H1 (cell line): ENCODE measurements around the gene TLE3. TPM values are rescaled to one million over a fixed set of nuclear protein-coding genes. Genes with fewer than 3 reads are reported as not detected.

Experiments used
- CTCF ChIA-PET: fragments of 300-600 bp; sonication (Branson Sonifier 250); formaldehyde crosslinking; loops from one replicate; lab custom pipeline; 2021; ENCODE audit not compliant: partially characterized antibody; lab: Charles Lee
- POLR2A ChIA-PET: fragments of 300-600 bp; sonication (Branson Sonifier 250); formaldehyde crosslinking; loops from one replicate; lab custom pipeline; 2021; ENCODE audit warnings: inconsistent platforms; ENCODE audit not compliant: partially characterized antibody; lab: Charles Lee
- DNase-seq, 2 experiments: peaks; one replicate each; pipeline versions ENCODE4 v3.0.0 to v3.0.0-alpha.2; 2010 to 2022; ENCODE audit warnings: low spot score in 2 of 2, low read depth in 1 of 2, mixed read lengths in 1 of 2
- FAIRE-seq: peaks from 2 replicates; lab custom pipeline; 2011; peaks lifted over from hg19 to GRCh38; lab: Jason Lieb, UNC
- H2AFZ ChIP-seq: 2 replicates; pipeline ENCODE4 v1.8.1; 2012; ENCODE audit warnings: low read length, inconsistent platforms
- H2AK5ac ChIP-seq: 2 replicates; pipeline ENCODE4 v1.6.1; 2013; ENCODE audit warnings: low read depth, low read length
- H2BK120ac ChIP-seq: replicated peaks from 2 replicates; pipeline ENCODE3; 2013; ENCODE audit warnings: low read depth, low read length, inconsistent platforms
- H2BK12ac ChIP-seq: 2 replicates; pipeline ENCODE4 v1.6.1; 2013; ENCODE audit warnings: low read depth, low read length
- H2BK15ac ChIP-seq: 2 replicates; pipeline ENCODE4 v1.6.1; 2013; ENCODE audit warnings: low read length
- H2BK20ac ChIP-seq: 2 replicates; pipeline ENCODE4 v1.6.1; 2013; ENCODE audit warnings: low read length
- H2BK5ac ChIP-seq: 2 replicates; pipeline ENCODE4 v1.6.1; 2013; ENCODE audit warnings: low read depth, low read length
- H3K14ac ChIP-seq: 2 replicates; pipeline ENCODE4 v1.6.1; 2013; ENCODE audit warnings: inconsistent platforms; ENCODE audit not compliant: insufficient read length
- H3K18ac ChIP-seq: 2 replicates; pipeline ENCODE4 v1.6.1; 2013; ENCODE audit warnings: low read length; ENCODE audit errors: extremely low read depth
- H3K23ac ChIP-seq: 2 replicates; pipeline ENCODE4 v1.6.1; 2013; ENCODE audit warnings: inconsistent platforms; ENCODE audit not compliant: insufficient read length
- H3K23me2 ChIP-seq: 2 replicates; pipeline ENCODE4 v1.6.1; 2013; ENCODE audit warnings: low read depth, low read length
- H3K27ac ChIP-seq: 2 replicates; pipeline ENCODE4 v1.6.1; 2011; ENCODE audit warnings: low read depth, low read length, inconsistent platforms
- H3K27me3 ChIP-seq, 4 experiments: replicated peaks in 1 of 4; 1 replicate in 1 of 4; 2 replicates in 3 of 4; pipeline versions ENCODE4 v1.6.1 to v1.8.1; 2011 to 2013; ENCODE audit warnings: low read length in 3 of 4, mild to moderate bottlenecking in 3 of 4, inconsistent platforms in 2 of 4, mixed read lengths in 2 of 4, moderate library complexity in 1 of 4; ENCODE audit not compliant: control insufficient read depth in 3 of 4, insufficient read depth in 3 of 4; ENCODE audit errors: extremely low read depth in 1 of 4
- H3K36me3 ChIP-seq, 4 experiments: 2 replicates each; pipeline versions ENCODE4 v1.6.1 to v1.8.1; 2011 to 2013; ENCODE audit warnings: mild to moderate bottlenecking in 4 of 4, low read length in 3 of 4, moderate library complexity in 2 of 4, control low read depth in 1 of 4, inconsistent platforms in 1 of 4; ENCODE audit not compliant: insufficient read depth in 4 of 4, control insufficient read depth in 2 of 4
- H3K4ac ChIP-seq: replicated peaks from 2 replicates; pipeline ENCODE3; 2013; ENCODE audit warnings: low read length, low read depth, mixed read lengths, inconsistent platforms; ENCODE audit not compliant: insufficient read length
- H3K4me1 ChIP-seq, 4 experiments: replicated peaks in 1 of 4; 1 replicate in 1 of 4; 2 replicates in 3 of 4; pipeline versions ENCODE4 v1.6.1 to v1.8.1; 2011 to 2013; ENCODE audit warnings: low read length in 3 of 4, inconsistent platforms in 2 of 4, mixed read lengths in 1 of 4; ENCODE audit not compliant: insufficient read depth in 4 of 4, control insufficient read depth in 3 of 4
- H3K4me2 ChIP-seq, 2 experiments: 2 replicates each; pipeline versions ENCODE4 v1.6.1 to v1.8.1; 2011 to 2013; ENCODE audit warnings: low read depth in 2 of 2, low read length in 2 of 2, control low read depth in 1 of 2, inconsistent platforms in 1 of 2, mild to moderate bottlenecking in 1 of 2; ENCODE audit not compliant: insufficient read depth in 1 of 2
- H3K4me3 ChIP-seq, 4 experiments: fragments of 200-600, 300-600 bp in 1 of 4; sonication (generic), shearing (Covaris generic), sonication (Bioruptor Twin) in 1 of 4; 2 replicates each; pipeline versions ENCODE4 v1.5.1 to v1.8.1; 2011 to 2016; ENCODE audit warnings: low read length in 4 of 4, low read depth in 3 of 4, control low read depth in 2 of 4, inconsistent platforms in 2 of 4, mild to moderate bottlenecking in 2 of 4, mixed read lengths in 1 of 4, moderate library complexity in 1 of 4; ENCODE audit not compliant: insufficient read depth in 2 of 4; ENCODE audit errors: extremely low read depth in 1 of 4
- H3K56ac ChIP-seq: replicated peaks from 2 replicates; pipeline ENCODE3; 2013; ENCODE audit warnings: low read depth, mild to moderate bottlenecking, mixed read lengths, low read length, inconsistent platforms; ENCODE audit not compliant: insufficient read length
- H3K79me1 ChIP-seq: 2 replicates; pipeline ENCODE4 v1.6.1; 2013; ENCODE audit warnings: low read depth, low read length, control low read depth
- H3K79me2 ChIP-seq, 2 experiments: 2 replicates each; pipeline versions ENCODE4 v1.6.1 to v1.8.1; 2012 to 2013; ENCODE audit warnings: low read length in 2 of 2, mild to moderate bottlenecking in 2 of 2, inconsistent platforms in 1 of 2; ENCODE audit not compliant: insufficient read depth in 2 of 2, control insufficient read depth in 1 of 2
- H3K9ac ChIP-seq, 4 experiments: replicated peaks in 1 of 4; 1 replicate in 1 of 4; 2 replicates in 3 of 4; pipeline versions ENCODE4 v1.6.1 to v1.8.1; 2011 to 2013; ENCODE audit warnings: low read depth in 3 of 4, low read length in 3 of 4, control low read depth in 2 of 4, mild to moderate bottlenecking in 2 of 4, moderate library complexity in 2 of 4, inconsistent platforms in 1 of 4; ENCODE audit errors: extremely low read depth in 1 of 4
- H3K9me3 ChIP-seq, 2 experiments: 2 replicates each; pipeline versions ENCODE4 v1.6.1 to v1.8.1; 2012 to 2013; ENCODE audit warnings: mild to moderate bottlenecking in 2 of 2, moderate library complexity in 2 of 2, control low read depth in 1 of 2, inconsistent platforms in 1 of 2, low read depth in 1 of 2, low read length in 1 of 2, mixed read lengths in 1 of 2; ENCODE audit not compliant: insufficient read depth in 2 of 2
- H4K20me1 ChIP-seq, 2 experiments: replicated peaks in 1 of 2; 2 replicates each; pipeline versions ENCODE3 to v1.8.1; 2011 to 2013; ENCODE audit warnings: inconsistent platforms in 2 of 2, low read length in 2 of 2, mild to moderate bottlenecking in 1 of 2; ENCODE audit not compliant: insufficient read depth in 2 of 2, control insufficient read depth in 1 of 2
- H4K5ac ChIP-seq: 2 replicates; pipeline ENCODE4 v1.6.1; 2013; ENCODE audit warnings: low read length, low read depth, mixed read lengths, inconsistent platforms; ENCODE audit not compliant: insufficient read length
- H4K8ac ChIP-seq: 2 replicates; pipeline ENCODE4 v1.8.0; 2013; ENCODE audit warnings: mild to moderate bottlenecking, moderate library complexity, low read length, inconsistent platforms; ENCODE audit not compliant: insufficient read depth; ENCODE audit errors: extremely low read depth
- H4K91ac ChIP-seq: replicated peaks from 2 replicates; pipeline ENCODE3; 2013; ENCODE audit warnings: low read length, mixed read lengths, inconsistent platforms; ENCODE audit not compliant: insufficient read length
- CBX5 ChIP-seq: fragments of 300-800, 300-1000 bp; sonication (generic); IDR thresholded peaks from 2 replicates; pipeline ENCODE4 v1.7.1; 2016; ENCODE audit warnings: antibody characterized with exemption, low read length, low read depth
- CHD1 ChIP-seq: IDR thresholded peaks from 2 replicates; pipeline ENCODE4 v1.6.1; 2012; ENCODE audit warnings: low read depth, low read length, improper control_type of control experiment
- CREB1 ChIP-seq: IDR thresholded peaks from 2 replicates; pipeline ENCODE4 v1.6.1; 2012; ENCODE audit warnings: inconsistent platforms
- GABPA ChIP-seq: IDR thresholded peaks from 2 replicates; pipeline ENCODE4 v1.6.1; 2011; ENCODE audit warnings: mild to moderate bottlenecking, low read length, moderate library complexity, borderline replicate concordance; ENCODE audit not compliant: insufficient read depth
- JUND ChIP-seq: IDR thresholded peaks from 2 replicates; pipeline ENCODE4 v1.6.1; 2011; ENCODE audit warnings: mild to moderate bottlenecking, improper control_type of control experiment, low read length
- MAX ChIP-seq: IDR thresholded peaks from 2 replicates; pipeline ENCODE4 v1.6.1; 2012; ENCODE audit warnings: inconsistent platforms
- NRF1 ChIP-seq: IDR thresholded peaks from 2 replicates; pipeline ENCODE4 v1.6.1; 2011; ENCODE audit warnings: mild to moderate bottlenecking, low read depth, low read length, improper control_type of control experiment
- RXRA ChIP-seq: IDR thresholded peaks from 2 replicates; pipeline ENCODE4 v1.6.1; 2011; ENCODE audit warnings: low read depth, mild to moderate bottlenecking, low read length, moderate library complexity; ENCODE audit not compliant: insufficient read depth
- SIN3A ChIP-seq, 2 experiments: IDR thresholded peaks in 1 of 2; conservative IDR thresholded peaks in 1 of 2; 2 replicates each; pipeline ENCODE4 v1.6.1; 2011 to 2012; ENCODE audit warnings: low read length in 2 of 2, improper control_type of control experiment in 1 of 2, low read depth in 1 of 2, mild to moderate bottlenecking in 1 of 2
- SIRT6 ChIP-seq: IDR thresholded peaks from one replicate; pipeline ENCODE4 v1.7.1; 2012; ENCODE audit warnings: low read length, inconsistent platforms
- SIX5 ChIP-seq: IDR thresholded peaks from 2 replicates; pipeline ENCODE4 v1.6.1; 2011; ENCODE audit warnings: mild to moderate bottlenecking, low read depth, low read length
- SP2 ChIP-seq: IDR thresholded peaks from 2 replicates; pipeline ENCODE4 v1.6.1; 2012; ENCODE audit warnings: mild to moderate bottlenecking, low read length, inconsistent platforms
- SP4 ChIP-seq: IDR thresholded peaks from 2 replicates; pipeline ENCODE4 v1.6.1; 2012; ENCODE audit warnings: low read length, inconsistent platforms
- SUZ12 ChIP-seq: fragments of 200-600 bp; sonication (generic); IDR thresholded peaks from 2 replicates; pipeline ENCODE4 v1.6.1; 2012; ENCODE audit warnings: mild to moderate bottlenecking, inconsistent platforms, low read length, moderate library complexity, mixed read lengths
- TBP ChIP-seq: IDR thresholded peaks from 2 replicates; pipeline ENCODE4 v1.6.1; 2011; ENCODE audit warnings: low read depth, low read length, improper control_type of control experiment
- WGBS, 2 experiments: shearing (Covaris generic) in 1 of 2; methylation state at CpG; one replicate each; pipeline versions ENCODE4 v1.1.6 to v1.1.7; 2013 to 2015; ENCODE audit warnings: low lambda C conversion rate in 2 of 2, mixed read lengths in 2 of 2, inconsistent platforms in 1 of 2, low coverage in 1 of 2, missing lambda C conversion rate in 1 of 2; ENCODE audit not compliant: insufficient replicate concordance in 2 of 2, insufficient coverage in 1 of 2, insufficient read length in 1 of 2; ENCODE audit errors: extremely low coverage in 1 of 2, missing lambda C conversion rate in 1 of 2; 5-methylcytosine and 5-hydroxymethylcytosine counted together
- polyA plus RNA-seq, 7 experiments: library from polyadenylated mRNA; depleted of rRNA in 3 of 7; stranded (reverse) in 5 of 7; unstranded in 2 of 7; fragments of >200 nt in 5 of 7; fragments of 200-250 nt in 2 of 7; gene quantifications; 1 replicate in 5 of 7; 2 replicates in 1 of 7; 4 replicates in 1 of 7; pipeline versions ENCODE4 v1.2.1 to v1.2.3, GENCODE V29; 2011 to 2013; ENCODE audit warnings: missing spikeins in 2 of 7, mixed read lengths in 2 of 7
- total RNA-seq: library from RNA; stranded (reverse); fragmentation: NEBNext Ultra II Directional; extraction: Animal tissue kit (Norgen Biotek cat#: 25700); gene quantifications from 2 replicates; pipeline ENCODE4 v1.2.1, GENCODE V29; 2021

The TLE3 gene
- total and polyA plus RNA-seq, 2 of the 8 experiments (the other 6 are each of a cell fraction or from before 2014, with no cell fraction given) = 25.1 to 61.2 TPM

- H4K91ac ChIP-seq = no peak overlapping the region
- H3K4me2 ChIP-seq = no peak overlapping the region
- no peak overlapping the region for H3K4me3 ChIP-seq
- no peak overlapping the region for H3K18ac ChIP-seq
- H3K79me2 ChIP-seq = no peaks in the 10 kb centered on the region
- peaks cover 32 to 96% (median 73%) of the 10 kb centered on the region in 4 experiments for H3K36me3 ChIP-seq
- ChIA-PET CTCF (interaction anchor here (1.0 to 1.5 kb wide), 5 partner anchors 8 to 578 kb away, joined by 3 to 5 read pairs (median 3); no protein-coding TSS in a partner anchor), POLR2A (no interaction called here)
- FAIRE-seq (no peak), DNase-seq (no peak)
- H2BK20ac ChIP-seq = no peak overlapping the region
- no peaks in the 10 kb centered on the region for H3K23me2 ChIP-seq
- no peak overlapping the region for H2AFZ ChIP-seq
- H2AK5ac ChIP-seq = no peak overlapping the region
- no peak overlapping the region for H3K14ac ChIP-seq
- H2BK15ac ChIP-seq = no peak overlapping the region
- no peak overlapping the region for H2BK12ac ChIP-seq
- H2BK5ac ChIP-seq = no peak overlapping the region
- H4K5ac ChIP-seq = no peak overlapping the region
- no peak overlapping the region for H3K9ac ChIP-seq
- 93% methylated on average over 9 of the region's 9 CpGs; no CpG with 5 or more reads in 1 of the 2 experiments for WGBS, 2 experiments
- no peak overlapping the region for H3K4ac ChIP-seq
- peaks cover 2% of the 10 kb centered on the region; the same call in 1 of the 2 replicates for H3K79me1 ChIP-seq
- no peak overlapping the region for H3K23ac ChIP-seq
- no peaks in the 10 kb centered on the region for H3K4me1 ChIP-seq
- no peak overlapping the region for H4K8ac ChIP-seq
- no peaks in the 10 kb centered on the region for H3K9me3 ChIP-seq
- peaks cover 11 to 19% of the 10 kb centered on the region in 2 experiments for H4K20me1 ChIP-seq
- no peak overlapping the region for H2BK120ac ChIP-seq
- H3K27ac ChIP-seq = no peak overlapping the region
- H3K56ac ChIP-seq = no peak overlapping the region
- H3K27me3 ChIP-seq = no peaks in the 10 kb centered on the region
- no peak for TF ChIP-seq JUND
- TF ChIP-seq MAX = no peak
- TF ChIP-seq CREB1 = no peak
- no peak for TF ChIP-seq CHD1
- no peak for TF ChIP-seq SIRT6
- TF ChIP-seq SUZ12 = no peak
- TF ChIP-seq RXRA = no peak
- no peak for TF ChIP-seq GABPA
- no peak for TF ChIP-seq SIX5
- no peak for TF ChIP-seq SIN3A (conservative IDR thresholded peaks at IDR 0.05 in 1 of 2, IDR thresholded peaks at IDR 0.05 in 1 of 2; ENCODE audit: low read depth in 1 of 2, low read length in 2 of 2)
- no peak for TF ChIP-seq TBP
- no peak for TF ChIP-seq SP4
- TF ChIP-seq SP2 = no peak
- no peak for TF ChIP-seq CBX5
- TF ChIP-seq NRF1 = no peak
These were observed 41.5 kb downstream of the TLE3 start for GRCh38 chr15:70056091-70056680.
